ENCODE measurements around the gene GRM1.

GRM1 gene

DNA sequence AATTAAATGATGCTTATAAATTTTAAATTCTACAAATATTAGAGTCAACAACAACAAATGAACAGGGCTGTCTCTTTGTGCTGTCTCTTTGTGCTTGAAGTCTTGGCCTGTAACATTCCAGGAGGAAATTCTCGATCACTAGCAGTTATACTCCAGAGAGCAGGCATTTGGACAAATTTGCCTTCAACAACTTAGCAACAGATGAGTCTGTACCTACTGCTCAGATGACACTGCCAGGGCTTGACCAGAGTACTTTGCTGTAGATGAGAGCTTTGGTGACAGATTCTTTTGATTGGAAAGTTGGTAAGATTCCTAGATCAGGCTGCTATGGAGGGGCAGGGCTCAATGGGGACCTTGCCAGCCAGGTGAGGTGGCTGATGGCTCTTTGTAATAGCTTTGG lies 217.2 kb downstream of the GRM1 start:
- no peaks in the 10 kb centered on the region for H3K9me3 ChIP-seq (ENCODE audit: severe bottlenecking)

DNA sequence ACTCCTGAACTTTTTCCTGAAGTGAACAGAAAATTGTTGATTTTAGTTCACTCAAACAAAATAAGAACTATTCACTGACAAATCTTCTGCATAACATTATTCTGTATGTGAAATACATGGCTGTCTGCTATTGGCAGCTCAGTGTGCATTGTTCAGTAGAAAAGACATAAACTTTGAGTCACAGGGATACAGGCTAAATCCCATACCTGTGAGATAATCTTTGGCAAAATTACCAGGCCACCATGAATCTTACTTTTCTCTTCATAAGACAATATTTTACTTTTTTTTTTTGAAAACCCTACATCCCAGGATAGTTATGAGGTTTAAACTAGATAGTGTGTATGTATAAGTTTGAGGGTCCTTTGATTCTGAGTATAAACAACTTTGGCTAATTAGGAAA lies 224.8 kb downstream of the GRM1 start:
- H3K36me3 ChIP-seq (ENCODE audit: low read depth) = no peaks in the 10 kb centered on the region
- DNase-seq (ENCODE audit: low spot score) (no peak), ATAC-seq (ENCODE audit: low read depth) (no peak)
- TF ChIP-seq, protein P1, sequence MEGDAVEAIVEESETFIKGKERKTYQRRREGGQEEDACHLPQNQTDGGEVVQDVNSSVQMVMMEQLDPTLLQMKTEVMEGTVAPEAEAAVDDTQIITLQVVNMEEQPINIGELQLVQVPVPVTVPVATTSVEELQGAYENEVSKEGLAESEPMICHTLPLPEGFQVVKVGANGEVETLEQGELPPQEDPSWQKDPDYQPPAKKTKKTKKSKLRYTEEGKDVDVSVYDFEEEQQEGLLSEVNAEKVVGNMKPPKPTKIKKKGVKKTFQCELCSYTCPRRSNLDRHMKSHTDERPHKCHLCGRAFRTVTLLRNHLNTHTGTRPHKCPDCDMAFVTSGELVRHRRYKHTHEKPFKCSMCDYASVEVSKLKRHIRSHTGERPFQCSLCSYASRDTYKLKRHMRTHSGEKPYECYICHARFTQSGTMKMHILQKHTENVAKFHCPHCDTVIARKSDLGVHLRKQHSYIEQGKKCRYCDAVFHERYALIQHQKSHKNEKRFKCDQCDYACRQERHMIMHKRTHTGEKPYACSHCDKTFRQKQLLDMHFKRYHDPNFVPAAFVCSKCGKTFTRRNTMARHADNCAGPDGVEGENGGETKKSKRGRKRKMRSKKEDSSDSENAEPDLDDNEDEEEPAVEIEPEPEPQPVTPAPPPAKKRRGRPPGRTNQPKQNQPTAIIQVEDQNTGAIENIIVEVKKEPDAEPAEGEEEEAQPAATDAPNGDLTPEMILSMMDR (IDR thresholded peaks at IDR 0.05; ENCODE audit: poor library complexity, severe bottlenecking) = no peak
- H3K27ac ChIP-seq (ENCODE audit: poor library complexity, severe bottlenecking) = no peak overlapping the region
- no peaks in the 10 kb centered on the region for H3K27me3 ChIP-seq (ENCODE audit: insufficient read depth, poor library complexity, severe bottlenecking)
- no peak overlapping the region for H3K4me3 ChIP-seq (ENCODE audit: severe bottlenecking)
- no peaks in the 10 kb centered on the region for H3K4me1 ChIP-seq (ENCODE audit: insufficient read depth, poor library complexity, severe bottlenecking)
- H3K9me3 ChIP-seq (ENCODE audit: severe bottlenecking) = no peaks in the 10 kb centered on the region

More for the DNA sequence above, 217.2 kb downstream of the GRM1 start:
- H3K27ac ChIP-seq (ENCODE audit: poor library complexity, severe bottlenecking) = no peak overlapping the region
- no peaks in the 10 kb centered on the region for H3K4me1 ChIP-seq (ENCODE audit: insufficient read depth, poor library complexity, severe bottlenecking)
- no peaks in the 10 kb centered on the region for H3K36me3 ChIP-seq (ENCODE audit: low read depth)
- no peaks in the 10 kb centered on the region for H3K27me3 ChIP-seq (ENCODE audit: insufficient read depth, poor library complexity, severe bottlenecking)
- H3K4me3 ChIP-seq (ENCODE audit: severe bottlenecking) = no peak overlapping the region
- TF ChIP-seq, protein P1 (IDR thresholded peaks at IDR 0.05; ENCODE audit: poor library complexity, severe bottlenecking) = no peak
- ATAC-seq (ENCODE audit: low read depth) (no peak), DNase-seq (ENCODE audit: low spot score) (no peak)

DNA sequence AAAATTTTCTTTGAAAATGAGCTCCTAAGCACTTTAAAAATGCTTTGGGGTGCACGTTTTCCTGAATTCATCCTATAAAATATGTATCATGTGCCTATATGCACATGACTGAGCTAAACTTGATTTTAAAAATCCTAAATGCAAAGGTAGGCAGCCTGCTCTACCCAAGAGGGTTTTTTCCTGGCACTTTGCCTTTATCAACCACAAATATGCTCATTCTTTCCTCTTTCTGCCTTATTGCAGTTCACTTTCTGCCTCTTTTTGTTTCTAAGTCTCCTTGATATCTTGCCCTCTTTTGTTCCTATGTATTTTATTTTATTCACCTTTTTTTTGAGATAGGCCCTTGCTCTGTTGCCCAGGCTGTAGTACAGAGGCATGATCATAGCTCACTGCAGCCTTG lies 229.3 kb downstream of the GRM1 start:
- Histone ChIP-seq H3K27me3 (ENCODE audit: insufficient read depth, poor library complexity, severe bottlenecking) (no peaks in the 10 kb centered on the region), H3K36me3 (ENCODE audit: low read depth) (no peaks in the 10 kb centered on the region), H3K4me1 (ENCODE audit: insufficient read depth, poor library complexity, severe bottlenecking) (no peaks in the 10 kb centered on the region), H3K4me3 (ENCODE audit: severe bottlenecking) (no peak overlapping the region), H3K27ac (ENCODE audit: poor library complexity, severe bottlenecking) (no peak overlapping the region), H3K9me3 (ENCODE audit: severe bottlenecking) (no peaks in the 10 kb centered on the region)
- TF ChIP-seq, protein P1 (IDR thresholded peaks at IDR 0.05; ENCODE audit: poor library complexity, severe bottlenecking) = no peak
- ATAC-seq (ENCODE audit: low read depth) (no peak), DNase-seq (ENCODE audit: low spot score) (no peak)

DNA sequence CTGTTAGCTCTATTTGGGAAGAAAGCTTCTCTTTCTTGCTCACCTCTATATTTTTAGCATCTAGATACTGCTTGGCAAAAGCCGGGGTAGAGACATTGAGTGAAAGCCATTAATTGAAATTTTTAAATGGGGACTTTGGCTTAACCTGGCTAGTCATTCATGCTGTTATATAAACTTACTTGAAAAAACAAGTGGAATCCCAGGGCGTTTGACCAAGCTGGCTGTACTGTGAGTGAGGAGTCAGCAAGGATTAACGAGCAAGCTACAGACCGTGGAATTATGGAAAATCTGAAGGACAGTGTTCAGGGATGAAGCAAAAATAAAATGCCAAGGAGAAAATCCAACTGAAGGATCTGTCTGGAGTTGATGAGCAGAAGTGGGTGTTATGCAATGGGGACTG lies 232.0 kb downstream of the GRM1 start:
- TF ChIP-seq, protein P1 (IDR thresholded peaks at IDR 0.05; ENCODE audit: poor library complexity, severe bottlenecking) = no peak
- ATAC-seq (ENCODE audit: low read depth) = no peak
- no peak overlapping the region for H3K4me3 ChIP-seq (ENCODE audit: severe bottlenecking)

DNA sequence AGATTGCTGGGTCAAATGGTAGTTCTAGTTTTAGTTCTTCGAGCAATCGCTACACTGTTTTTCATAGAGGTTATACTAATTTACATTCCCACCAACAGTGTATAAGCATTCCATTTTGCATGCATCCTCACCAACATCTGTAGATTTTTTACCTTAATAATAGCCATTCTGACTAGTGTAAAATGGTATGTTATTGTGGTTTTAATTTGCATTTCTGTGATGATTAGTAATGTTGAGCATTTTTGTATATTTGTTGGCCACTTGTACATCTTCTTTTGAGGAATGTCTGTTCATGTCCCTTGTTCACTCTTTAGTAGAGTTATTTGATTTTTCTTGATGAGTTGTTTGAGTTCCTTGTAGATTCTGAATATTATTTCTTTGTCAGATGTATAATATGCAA lies 236.2 kb downstream of the GRM1 start:
- TF ChIP-seq, protein P1 (IDR thresholded peaks at IDR 0.05; ENCODE audit: poor library complexity, severe bottlenecking) = no peak
- H3K27me3 ChIP-seq (ENCODE audit: insufficient read depth, poor library complexity, severe bottlenecking) = no peaks in the 10 kb centered on the region
- H3K9me3 ChIP-seq (ENCODE audit: severe bottlenecking) = no peaks in the 10 kb centered on the region
- DNase-seq (ENCODE audit: low spot score) = no peak
- H3K36me3 ChIP-seq (ENCODE audit: low read depth) = no peaks in the 10 kb centered on the region
- H3K27ac ChIP-seq (ENCODE audit: poor library complexity, severe bottlenecking) = no peak overlapping the region
- H3K4me3 ChIP-seq (ENCODE audit: severe bottlenecking) = no peak overlapping the region
- no peaks in the 10 kb centered on the region for H3K4me1 ChIP-seq (ENCODE audit: insufficient read depth, poor library complexity, severe bottlenecking)
- ATAC-seq (ENCODE audit: low read depth) = no peak

More for the DNA sequence above, 232.0 kb downstream of the GRM1 start:
- no peak for DNase-seq (ENCODE audit: low spot score)
- Histone ChIP-seq H3K27me3 (ENCODE audit: insufficient read depth, poor library complexity, severe bottlenecking) (no peaks in the 10 kb centered on the region), H3K9me3 (ENCODE audit: severe bottlenecking) (no peaks in the 10 kb centered on the region), H3K36me3 (ENCODE audit: low read depth) (no peaks in the 10 kb centered on the region), H3K27ac (ENCODE audit: poor library complexity, severe bottlenecking) (no peak overlapping the region), H3K4me1 (ENCODE audit: insufficient read depth, poor library complexity, severe bottlenecking) (no peaks in the 10 kb centered on the region)

Data from RWPE2 (cell line).